ENCODE data around the gene ACADSB. TPM values are rescaled to one million over a fixed set of nuclear protein-coding genes. Genes with fewer than 3 reads are reported as not detected.

ACADSB gene
- total RNA-seq, 4 donors from 2014 or later: 3.0 to 31.4 (median 13.9) TPM

DNA sequence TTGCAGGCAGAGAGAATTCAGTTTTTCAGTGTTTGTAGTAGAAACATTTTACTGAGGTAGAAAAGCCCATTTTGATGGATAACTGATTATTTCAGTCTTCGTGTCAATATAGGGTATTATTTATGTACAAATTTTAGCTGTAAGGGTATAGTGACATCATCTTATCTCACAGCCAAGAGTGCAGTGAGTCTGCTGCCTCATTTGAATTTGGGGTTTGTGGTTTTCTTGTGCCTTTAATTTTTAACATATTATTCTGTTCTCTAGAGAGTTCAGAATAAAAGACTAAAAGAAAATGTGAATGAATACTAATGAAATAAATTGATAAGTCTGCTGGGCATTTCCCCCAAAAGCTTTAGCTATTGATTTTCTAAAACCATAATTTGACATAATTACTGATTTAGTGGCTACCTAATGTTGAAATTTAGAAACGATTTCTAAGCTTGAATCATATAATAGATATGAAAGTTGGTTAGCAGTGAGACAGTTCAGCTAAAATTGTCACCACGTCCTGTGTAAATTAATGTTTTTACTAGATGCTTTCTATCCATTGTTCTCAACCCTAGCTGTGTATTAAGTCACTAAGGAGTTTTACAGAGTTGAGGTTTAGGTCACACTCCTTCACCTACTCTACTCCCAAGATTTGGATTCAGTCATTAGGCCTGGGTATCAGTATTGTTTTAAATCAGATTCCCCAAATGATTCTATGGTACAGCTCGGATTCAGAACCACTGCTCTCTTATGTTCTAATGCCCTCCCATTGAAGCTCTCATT is 37.3 kb downstream of the ACADSB start:
- intact Hi-C loops (cut with DNase I; ENCODE audit: low total_unique reads): no loop called here
- 80 to 81% methylated on average over 4 of the region's 4 CpGs for WGBS, 2 donors (ENCODE audit: low coverage in 1 of 2)

GRCh38 chr10:123057968-123058367 is 49.2 kb downstream of the ACADSB start:
- Histone ChIP-seq H3K9me3 (no peaks in the 10 kb centered on the region), H3K36me3 (peaks cover 0 to 11% (median 3%) of the 10 kb centered on the region in 4 donors), H3K4me3 (no peak overlapping the region), H3K27me3 (no peaks in the 10 kb centered on the region), H3K4me1 (no peaks in the 10 kb centered on the region), H3K27ac (no peak overlapping the region)
- no peak for DNase-seq
- WGBS, 2 donors (ENCODE audit: low coverage in 1 of 2): 93 to 94% methylated on average over 3 of the region's 3 CpGs
- intact Hi-C loops (cut with DNase I; ENCODE audit: low total_unique reads): no loop called here
- TF ChIP-seq POLR2A (IDR thresholded peaks at IDR 0.05) (no peak), POLR2AphosphoS5 (IDR thresholded peaks at IDR 0.05) (no peak), EP300 (IDR thresholded peaks at IDR 0.05; ENCODE audit: low read depth) (no peak)
- TF ChIP-seq, protein P1, sequence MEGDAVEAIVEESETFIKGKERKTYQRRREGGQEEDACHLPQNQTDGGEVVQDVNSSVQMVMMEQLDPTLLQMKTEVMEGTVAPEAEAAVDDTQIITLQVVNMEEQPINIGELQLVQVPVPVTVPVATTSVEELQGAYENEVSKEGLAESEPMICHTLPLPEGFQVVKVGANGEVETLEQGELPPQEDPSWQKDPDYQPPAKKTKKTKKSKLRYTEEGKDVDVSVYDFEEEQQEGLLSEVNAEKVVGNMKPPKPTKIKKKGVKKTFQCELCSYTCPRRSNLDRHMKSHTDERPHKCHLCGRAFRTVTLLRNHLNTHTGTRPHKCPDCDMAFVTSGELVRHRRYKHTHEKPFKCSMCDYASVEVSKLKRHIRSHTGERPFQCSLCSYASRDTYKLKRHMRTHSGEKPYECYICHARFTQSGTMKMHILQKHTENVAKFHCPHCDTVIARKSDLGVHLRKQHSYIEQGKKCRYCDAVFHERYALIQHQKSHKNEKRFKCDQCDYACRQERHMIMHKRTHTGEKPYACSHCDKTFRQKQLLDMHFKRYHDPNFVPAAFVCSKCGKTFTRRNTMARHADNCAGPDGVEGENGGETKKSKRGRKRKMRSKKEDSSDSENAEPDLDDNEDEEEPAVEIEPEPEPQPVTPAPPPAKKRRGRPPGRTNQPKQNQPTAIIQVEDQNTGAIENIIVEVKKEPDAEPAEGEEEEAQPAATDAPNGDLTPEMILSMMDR (IDR thresholded peaks at IDR 0.05): no peak
- in situ Hi-C loops (cut with MboI; ENCODE audit: low pct_ligation_motif_present in 1 of 4, low pct_unique_long_range_greater_than_20kb in 1 of 4, low sequenced_read_pairs in 3 of 4): no loop called here

More for the DNA sequence above, 37.3 kb downstream of the ACADSB start:
- Histone ChIP-seq H3K9me3 (no peaks in the 10 kb centered on the region), H3K27me3 (no peaks in the 10 kb centered on the region), H3K4me3 (no peak overlapping the region), H3K36me3 (peaks cover 0 to 8% (median 4%) of the 10 kb centered on the region in 4 donors), H3K4me1 (no peaks in the 10 kb centered on the region), H3K27ac (no peak overlapping the region)
- no peak for TF ChIP-seq EP300 (IDR thresholded peaks at IDR 0.05; ENCODE audit: low read depth)
- TF ChIP-seq POLR2A (IDR thresholded peaks at IDR 0.05): no peak
- TF ChIP-seq POLR2AphosphoS5 (IDR thresholded peaks at IDR 0.05): no peak
- TF ChIP-seq, protein P1 (IDR thresholded peaks at IDR 0.05): no peak
- DNase-seq: no peak
- in situ Hi-C loops (cut with MboI; ENCODE audit: low pct_ligation_motif_present in 1 of 4, low pct_unique_long_range_greater_than_20kb in 1 of 4, low sequenced_read_pairs in 3 of 4): loop anchor here in 2 of 4 donors (10.0 to 25.0 kb wide), 2 partner anchors 509 to 516 kb away; no protein-coding TSS in a partner anchor

DNA sequence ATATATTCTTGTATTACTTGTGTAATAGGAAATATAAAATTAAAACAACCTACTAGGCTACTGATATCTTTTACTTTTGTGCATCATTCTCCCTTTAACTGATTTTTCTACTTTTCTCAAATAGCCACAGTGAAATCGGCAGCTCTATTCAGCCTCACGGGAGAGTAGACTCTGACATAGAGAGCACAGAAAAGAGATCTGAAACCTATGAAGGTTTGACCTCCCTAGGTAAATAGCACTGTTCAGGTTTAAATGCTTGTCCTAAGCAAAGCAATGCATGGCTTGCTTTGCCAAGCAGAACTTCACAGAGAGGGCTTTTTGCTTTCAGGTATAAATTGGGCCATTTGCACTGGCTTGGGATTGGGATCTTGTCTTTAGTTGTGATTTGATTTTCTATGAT is 53.1 kb downstream of the ACADSB start:
- no peak overlapping the region for H3K27ac ChIP-seq
- intact Hi-C loops (cut with DNase I; ENCODE audit: low total_unique reads) (no loop called here), in situ Hi-C loops (cut with MboI; ENCODE audit: low pct_ligation_motif_present in 1 of 4, low pct_unique_long_range_greater_than_20kb in 1 of 4, low sequenced_read_pairs in 3 of 4) (no loop called here)
- H3K27me3 ChIP-seq: peaks cover 7% of the 10 kb centered on the region
- no peaks in the 10 kb centered on the region for H3K4me1 ChIP-seq
- no peak for DNase-seq
- 73 to 85% methylated on average over 2 of the region's 2 CpGs for WGBS, 2 donors (ENCODE audit: low coverage in 1 of 2)
- H3K9me3 ChIP-seq: no peaks in the 10 kb centered on the region
- H3K36me3 ChIP-seq: no peaks in the 10 kb centered on the region
- no peak for TF ChIP-seq EP300 (IDR thresholded peaks at IDR 0.05; ENCODE audit: low read depth)
- no peak for TF ChIP-seq POLR2A (IDR thresholded peaks at IDR 0.05)
- TF ChIP-seq, protein P1 (IDR thresholded peaks at IDR 0.05): no peak
- TF ChIP-seq POLR2AphosphoS5 (IDR thresholded peaks at IDR 0.05): no peak
- H3K4me3 ChIP-seq: no peak overlapping the region

- no peak overlapping the region for H3K27ac ChIP-seq
- no peak overlapping the region for H3K4me3 ChIP-seq
- H3K27me3 ChIP-seq: peaks cover 9% of the 10 kb centered on the region
- DNase-seq: no peak
- no peak for TF ChIP-seq POLR2A (IDR thresholded peaks at IDR 0.05)
- no peak for TF ChIP-seq EP300 (IDR thresholded peaks at IDR 0.05; ENCODE audit: low read depth)
- no peak for TF ChIP-seq POLR2AphosphoS5 (IDR thresholded peaks at IDR 0.05)
- TF ChIP-seq, protein P1 (IDR thresholded peaks at IDR 0.05): no peak
- in situ Hi-C loops (cut with MboI; ENCODE audit: low pct_ligation_motif_present in 1 of 4, low pct_unique_long_range_greater_than_20kb in 1 of 4, low sequenced_read_pairs in 3 of 4) (no loop called here), intact Hi-C loops (cut with DNase I; ENCODE audit: low total_unique reads) (no loop called here)
- no peaks in the 10 kb centered on the region for H3K9me3 ChIP-seq
- H3K36me3 ChIP-seq: no peaks in the 10 kb centered on the region
- no peaks in the 10 kb centered on the region for H3K4me1 ChIP-seq
- WGBS, 2 donors (ENCODE audit: low coverage in 1 of 2): 81 to 83% methylated on average over 7 to 10 of the region's 10 CpGs
These were observed 53.9 kb downstream of the ACADSB start for GRCh38 chr10:123062726-123063125.

Data from transverse colon (tissue), 4 donors.